GM12891 (cell line): ENCODE data around the gene OGDHL.

Experiments
- POLR2A ChIP-seq: IDR thresholded peaks from 2 replicates; pipeline ENCODE4 v1.6.1; 2011; ENCODE audit warnings: low read depth, low read length, control low read depth
- POLR2AphosphoS5 ChIP-seq: IDR thresholded peaks from 2 replicates; pipeline ENCODE4 v1.6.1; 2011; ENCODE audit warnings: low read depth, low read length, control low read depth

DNA sequence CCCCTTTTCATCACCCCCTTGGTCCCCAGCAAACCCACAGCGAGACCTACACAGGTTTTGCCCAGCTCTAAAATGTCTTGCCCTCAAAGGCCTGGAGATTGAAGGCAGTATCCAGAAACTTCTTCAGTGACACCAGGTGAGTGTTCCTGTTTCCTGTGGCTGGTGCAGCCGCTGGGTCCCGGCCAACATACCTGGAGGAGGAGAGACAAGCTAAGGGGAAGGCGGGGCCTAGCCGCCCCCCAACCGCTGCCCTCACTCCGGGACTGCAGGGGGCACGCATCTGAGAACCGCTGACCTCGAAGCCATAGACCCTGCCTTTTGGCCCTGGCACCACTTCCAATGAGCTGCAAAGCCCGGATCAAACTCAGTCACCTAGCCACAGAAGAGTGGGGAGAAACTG, 27.0 kb downstream of the OGDHL start:
- TF ChIP-seq POLR2A (no peak), POLR2AphosphoS5 (no peak)
